Measurements from ENCODE around the gene CRYBB3.

- TF ChIP-seq POLR2A (IDR thresholded peaks at IDR 0.05; ENCODE audit: low read length) (no peak), GATA1 (IDR thresholded peaks at IDR 0.05; ENCODE audit: low read depth, low read length) (no peak)
Observed at GRCh38 chr22:25205847-25206246, 6.2 kb downstream of the CRYBB3 start.
